Measurements from ENCODE around the gene NEUROG3. TPM values are rescaled to one million over a fixed set of nuclear protein-coding genes. Genes with fewer than 3 reads are reported as not detected.

Gene NEUROG3
- total and polyA plus RNA-seq, 2 of the 13 experiments (the other 11 are each of a cell fraction or from before 2014, with no cell fraction given): not detected

- DNase-seq (ENCODE audit: low spot score) (no peak), ATAC-seq (no peak), FAIRE-seq (no peak)
- Histone ChIP-seq H3K9me3 (ENCODE audit: low read length) (no peaks in the 10 kb centered on the region), H3K36me3 (replicated peaks in 1 of 2; ENCODE audit: control insufficient read depth in 1 of 2, insufficient read depth in 2 of 2, low read length in 2 of 2) (no peaks in the 10 kb centered on the region), H2AFZ (ENCODE audit: low read length) (no peak overlapping the region), H3K4me2 (ENCODE audit: low read depth, low read length) (no peak overlapping the region), H3K4me1 (ENCODE audit: insufficient read depth, low read length) (no peaks in the 10 kb centered on the region), H3K27me3 (ENCODE audit: control insufficient read depth in 1 of 2, insufficient read depth in 2 of 2, low read length in 2 of 2) (peaks cover 6 to 56% of the 10 kb centered on the region in 2 experiments), H3K27ac (ENCODE audit: extremely low read length, insufficient read depth, low read length) (no peak overlapping the region), H3K4me3 (replicated peaks in 1 of 3; ENCODE audit: insufficient read depth in 1 of 3, low read depth in 2 of 3, low read length in 3 of 3) (no peak overlapping the region), H3K79me2 (ENCODE audit: insufficient read depth, low read length) (no peaks in the 10 kb centered on the region), H3K9ac (ENCODE audit: insufficient read depth, low read depth, low read length) (no peak overlapping the region), H4K20me1 (ENCODE audit: insufficient read depth, low read length) (no peaks in the 10 kb centered on the region)
- in situ Hi-C loops (cut with HindIII; ENCODE audit: extremely low pct_ligation_motif_present, low pct_unique_long_range_greater_than_20kb) (no loop called here), intact Hi-C loops (cut with micrococcal nuclease; ENCODE audit: unreplicated experiment) (no loop called here)
- CTCF ChIA-PET (ENCODE audit: low intra/inter-chr PET ratio, low total read pairs): no interaction called here
- TF ChIP-seq ZSCAN30 (CRISPR knock-in tag; IDR thresholded peaks at IDR 0.05) (no peak), DZIP1 (CRISPR knock-in tag; IDR thresholded peaks at IDR 0.05) (no peak), PHF5A (CRISPR knock-in tag; IDR thresholded peaks at IDR 0.05; ENCODE audit: low read depth, unreplicated experiment) (no peak), ZNF251 (CRISPR knock-in tag; IDR thresholded peaks at IDR 0.05) (no peak), ZNF780A (CRISPR knock-in tag; IDR thresholded peaks at IDR 0.05) (no peak), TOE1 (CRISPR knock-in tag; IDR thresholded peaks at IDR 0.05) (no peak), NFAT5 (CRISPR knock-in tag; IDR thresholded peaks at IDR 0.05) (no peak), SNAI1 (CRISPR knock-in tag; IDR thresholded peaks at IDR 0.05; ENCODE audit: borderline replicate concordance) (no peak), MATR3 (CRISPR knock-in tag; IDR thresholded peaks at IDR 0.05) (no peak), POLR2AphosphoS2 (IDR thresholded peaks at IDR 0.05; ENCODE audit: low read depth, low read length) (no peak), MBD4 (IDR thresholded peaks at IDR 0.05; ENCODE audit: borderline replicate concordance, low read length) (no peak)
- TF ChIP-seq, protein P1, sequence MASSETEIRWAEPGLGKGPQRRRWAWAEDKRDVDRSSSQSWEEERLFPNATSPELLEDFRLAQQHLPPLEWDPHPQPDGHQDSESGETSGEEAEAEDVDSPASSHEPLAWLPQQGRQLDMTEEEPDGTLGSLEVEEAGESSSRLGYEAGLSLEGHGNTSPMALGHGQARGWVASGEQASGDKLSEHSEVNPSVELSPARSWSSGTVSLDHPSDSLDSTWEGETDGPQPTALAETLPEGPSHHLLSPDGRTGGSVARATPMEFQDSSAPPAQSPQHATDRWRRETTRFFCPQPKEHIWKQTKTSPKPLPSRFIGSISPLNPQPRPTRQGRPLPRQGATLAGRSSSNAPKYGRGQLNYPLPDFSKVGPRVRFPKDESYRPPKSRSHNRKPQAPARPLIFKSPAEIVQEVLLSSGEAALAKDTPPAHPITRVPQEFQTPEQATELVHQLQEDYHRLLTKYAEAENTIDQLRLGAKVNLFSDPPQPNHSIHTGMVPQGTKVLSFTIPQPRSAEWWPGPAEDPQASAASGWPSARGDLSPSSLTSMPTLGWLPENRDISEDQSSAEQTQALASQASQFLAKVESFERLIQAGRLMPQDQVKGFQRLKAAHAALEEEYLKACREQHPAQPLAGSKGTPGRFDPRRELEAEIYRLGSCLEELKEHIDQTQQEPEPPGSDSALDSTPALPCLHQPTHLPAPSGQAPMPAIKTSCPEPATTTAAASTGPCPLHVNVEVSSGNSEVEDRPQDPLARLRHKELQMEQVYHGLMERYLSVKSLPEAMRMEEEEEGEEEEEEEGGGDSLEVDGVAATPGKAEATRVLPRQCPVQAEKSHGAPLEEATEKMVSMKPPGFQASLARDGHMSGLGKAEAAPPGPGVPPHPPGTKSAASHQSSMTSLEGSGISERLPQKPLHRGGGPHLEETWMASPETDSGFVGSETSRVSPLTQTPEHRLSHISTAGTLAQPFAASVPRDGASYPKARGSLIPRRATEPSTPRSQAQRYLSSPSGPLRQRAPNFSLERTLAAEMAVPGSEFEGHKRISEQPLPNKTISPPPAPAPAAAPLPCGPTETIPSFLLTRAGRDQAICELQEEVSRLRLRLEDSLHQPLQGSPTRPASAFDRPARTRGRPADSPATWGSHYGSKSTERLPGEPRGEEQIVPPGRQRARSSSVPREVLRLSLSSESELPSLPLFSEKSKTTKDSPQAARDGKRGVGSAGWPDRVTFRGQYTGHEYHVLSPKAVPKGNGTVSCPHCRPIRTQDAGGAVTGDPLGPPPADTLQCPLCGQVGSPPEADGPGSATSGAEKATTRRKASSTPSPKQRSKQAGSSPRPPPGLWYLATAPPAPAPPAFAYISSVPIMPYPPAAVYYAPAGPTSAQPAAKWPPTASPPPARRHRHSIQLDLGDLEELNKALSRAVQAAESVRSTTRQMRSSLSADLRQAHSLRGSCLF (CRISPR knock-in tag; IDR thresholded peaks at IDR 0.05; ENCODE audit: borderline replicate concordance): no peak
- WGBS (ENCODE audit: low lambda C conversion rate): 21% methylated on average over 4 of the region's 23 CpGs
- BruUV-seq (replicated peaks): no TSS peak
- POLR2A ChIA-PET: no interaction called here
Measured at GRCh38 chr10:69569396-69569934, 3.8 kb downstream of the NEUROG3 start.
